PC-3 (cell line): ENCODE measurements around the gene SPAM1. TPM values are rescaled to one million over a fixed set of nuclear protein-coding genes. Genes with fewer than 3 reads are reported as not detected.

Source experiments
- ATAC-seq: fragments of 200-7000 bp; cut with Tn5 transposase; 2 replicates; pipeline ENCODE4 v1.9.1; 2020; ENCODE audit warnings: mild to moderate bottlenecking, moderate library complexity
- BruUV-seq: library from RNA; stranded (reverse); fragments of 400-500 nt; replicated peaks from 2 replicates; lab custom pipeline; 2021; lab: Mats Ljungman, UMichigan
- CTCF ChIA-PET: fragments of 300-600 bp; sonication (Branson Sonifier 250); formaldehyde crosslinking; loops from one replicate; lab custom pipeline; 2022; ENCODE audit warnings: antibody characterized with exemption; lab: Charles Lee
- POLR2A ChIA-PET: fragments of 300-600 bp; sonication (Branson Sonifier 250); formaldehyde crosslinking; loops from one replicate; lab custom pipeline; 2022; ENCODE audit warnings: antibody characterized with exemption; ENCODE audit not compliant: unreplicated experiment; lab: Charles Lee
- DNase-seq: peaks from one replicate; pipeline ENCODE4 v3.0.0-alpha.2; 2015
- H2AFZ ChIP-seq: fragments of 300-600 bp; sonication (generic); 2 replicates; pipeline ENCODE4 v1.6.0; 2016; ENCODE audit warnings: antibody characterized with exemption, low read length
- H3F3A ChIP-seq: fragments of 300-600 bp; sonication (generic); one replicate; pipeline ENCODE4 v1.6.0; 2017; ENCODE audit warnings: antibody characterized with exemption, low read length, control low read depth, mild to moderate bottlenecking; ENCODE audit not compliant: unreplicated experiment
- H3K27ac ChIP-seq: fragments of 300-600 bp; sonication (generic); 2 replicates; pipeline ENCODE4 v1.5.1; 2016; ENCODE audit warnings: mild to moderate bottlenecking, low read length
- H3K27me3 ChIP-seq: fragments of 300-600 bp; sonication (generic); 2 replicates; pipeline ENCODE4 v1.6.1; 2016; ENCODE audit warnings: low read length, mixed read lengths
- H3K36me3 ChIP-seq: fragments of 300-600 bp; sonication (generic); 2 replicates; pipeline ENCODE4 v1.6.1; 2016; ENCODE audit warnings: low read depth, mixed run types, low read length, mixed read lengths
- H3K4me1 ChIP-seq: fragments of 300-600 bp; sonication (generic); 2 replicates; pipeline ENCODE4 v1.5.1; 2016; ENCODE audit warnings: low read length; ENCODE audit not compliant: insufficient read depth
- H3K4me2 ChIP-seq: fragments of 300-600 bp; sonication (generic); 2 replicates; pipeline ENCODE4 v1.6.0; 2016; ENCODE audit warnings: low read length
- H3K4me3 ChIP-seq: fragments of 300-600 bp; sonication (generic); 2 replicates; pipeline ENCODE4 v1.5.1; 2016; ENCODE audit warnings: mild to moderate bottlenecking, low read length, mixed read lengths
- H3K79me2 ChIP-seq: fragments of 300-600 bp; sonication (generic); 2 replicates; pipeline ENCODE4 v1.6.1; 2017; ENCODE audit warnings: low read length, mixed read lengths
- H3K9ac ChIP-seq: fragments of 300-600 bp; sonication (generic); 2 replicates; pipeline ENCODE4 v1.6.0; 2016; ENCODE audit warnings: mild to moderate bottlenecking, low read length
- H3K9me2 ChIP-seq: fragments of 300-600 bp; sonication (generic); replicated peaks from 2 replicates; pipeline ENCODE4 v1.6.1; 2016; ENCODE audit warnings: mixed run types, low read length, mixed read lengths
- H3K9me3 ChIP-seq: fragments of 300-600 bp; sonication (generic); 2 replicates; pipeline ENCODE4 v1.6.1; 2016; ENCODE audit warnings: low read length, mixed read lengths
- H4K20me1 ChIP-seq: fragments of 300-600 bp; sonication (generic); 2 replicates; pipeline ENCODE4 v1.6.1; 2016; ENCODE audit warnings: low read length, mixed read lengths
- CTCF ChIP-seq: fragments of 300-600 bp; sonication (generic); conservative IDR thresholded peaks from 2 replicates; pipeline ENCODE4 v1.5.1; 2017; ENCODE audit warnings: antibody characterized with exemption, low read depth, mild to moderate bottlenecking, low read length
- EZH2 ChIP-seq: fragments of 300-600 bp; sonication (generic); IDR thresholded peaks from one replicate; pipeline ENCODE4 v1.6.1; 2017; ENCODE audit warnings: antibody characterized with exemption, mild to moderate bottlenecking, low read length; ENCODE audit not compliant: unreplicated experiment
- EZH2phosphoT487 ChIP-seq: fragments of 300-600 bp; sonication (generic); IDR thresholded peaks from 2 replicates; pipeline ENCODE4 v1.6.1; 2018; ENCODE audit warnings: mild to moderate bottlenecking, antibody characterized with exemption, low read length, borderline replicate concordance
- intact Hi-C: fragments of 100-400 bp; cut with micrococcal nuclease; formaldehyde crosslinking; loops from 2 replicates; pipeline ENCODE4 v1.9.0; 2023
- total RNA-seq: library from RNA; depleted of rRNA; stranded (reverse); fragments of >200 nt; gene quantifications from 2 replicates; pipeline ENCODE4 v1.2.3, GENCODE V29; 2014

SPAM1 gene
- total RNA-seq, 1 experiment from 2014 or later: not detected

- intact Hi-C loops: no loop called here
- ATAC-seq (no peak), DNase-seq (no peak)
- no peak overlapping the region for H3K9ac ChIP-seq
- H3K9me2 ChIP-seq: no peaks in the 10 kb centered on the region
- H4K20me1 ChIP-seq: no peaks in the 10 kb centered on the region
- no peaks in the 10 kb centered on the region for H3K9me3 ChIP-seq
- ChIA-PET POLR2A (no interaction called here), CTCF (no interaction called here)
- no peak overlapping the region for H2AFZ ChIP-seq
- no TSS peak for BruUV-seq
- no peaks in the 10 kb centered on the region for H3K36me3 ChIP-seq
- no peaks in the 10 kb centered on the region for H3K79me2 ChIP-seq
- no peak overlapping the region for H3K4me2 ChIP-seq
- no peak for TF ChIP-seq EZH2phosphoT487
- no peak for TF ChIP-seq EZH2
- TF ChIP-seq CTCF: peak; percentile 31; the same call in 1 of the 2 replicates
- no peak overlapping the region for H3K4me3 ChIP-seq
- no peaks in the 10 kb centered on the region for H3K4me1 ChIP-seq
- H3K27me3 ChIP-seq: no peaks in the 10 kb centered on the region
- no peak overlapping the region for H3K27ac ChIP-seq
- H3F3A ChIP-seq: no peaks in the 10 kb centered on the region
Measured at GRCh38 chr7:123966936-123967335, 41.9 kb downstream of the SPAM1 start.

GRCh38 chr7:123972045-123972444, 47.0 kb downstream of the SPAM1 start:
- BruUV-seq: no TSS peak
- Histone ChIP-seq H3K9me3 (no peaks in the 10 kb centered on the region), H3K4me3 (no peak overlapping the region), H3F3A (no peaks in the 10 kb centered on the region), H2AFZ (no peak overlapping the region), H4K20me1 (no peaks in the 10 kb centered on the region), H3K9ac (no peak overlapping the region), H3K4me2 (no peak overlapping the region), H3K4me1 (no peaks in the 10 kb centered on the region), H3K9me2 (no peaks in the 10 kb centered on the region), H3K27ac (no peak overlapping the region), H3K36me3 (no peaks in the 10 kb centered on the region), H3K27me3 (no peaks in the 10 kb centered on the region), H3K79me2 (no peaks in the 10 kb centered on the region)
- intact Hi-C loops: no loop called here
- no peak for TF ChIP-seq EZH2
- no peak for TF ChIP-seq EZH2phosphoT487
- TF ChIP-seq CTCF: no peak
- DNase-seq (no peak), ATAC-seq (no peak)
- ChIA-PET CTCF (no interaction called here), POLR2A (no interaction called here)

GRCh38 chr7:123972831-123973230, 47.8 kb downstream of the SPAM1 start:
- ChIA-PET POLR2A (no interaction called here), CTCF (no interaction called here)
- no peaks in the 10 kb centered on the region for H3K9me2 ChIP-seq
- H3K27ac ChIP-seq: no peak overlapping the region
- no peak overlapping the region for H3K9ac ChIP-seq
- no peak for TF ChIP-seq EZH2phosphoT487
- no peak for TF ChIP-seq EZH2
- TF ChIP-seq CTCF: no peak
- no peaks in the 10 kb centered on the region for H4K20me1 ChIP-seq
- no peaks in the 10 kb centered on the region for H3F3A ChIP-seq
- H3K36me3 ChIP-seq: no peaks in the 10 kb centered on the region
- no peak for ATAC-seq
- no peaks in the 10 kb centered on the region for H3K4me1 ChIP-seq
- no peak for DNase-seq
- intact Hi-C loops: no loop called here
- no peaks in the 10 kb centered on the region for H3K79me2 ChIP-seq
- no peak overlapping the region for H2AFZ ChIP-seq
- no peak overlapping the region for H3K4me2 ChIP-seq
- no peaks in the 10 kb centered on the region for H3K9me3 ChIP-seq
- BruUV-seq: no TSS peak
- H3K27me3 ChIP-seq: no peaks in the 10 kb centered on the region
- H3K4me3 ChIP-seq: no peak overlapping the region
